HG03175 (cell line): ENCODE results near the gene CREB5.

ENCODE experiments used
- ATAC-seq: cut with Tn5 transposase; IDR thresholded peaks from one replicate; pipeline ENCODE4 v1.9.1; 2021; ENCODE audit warnings: mild to moderate bottlenecking, moderate library complexity; ENCODE audit not compliant: unreplicated experiment

Gene CREB5

DNA sequence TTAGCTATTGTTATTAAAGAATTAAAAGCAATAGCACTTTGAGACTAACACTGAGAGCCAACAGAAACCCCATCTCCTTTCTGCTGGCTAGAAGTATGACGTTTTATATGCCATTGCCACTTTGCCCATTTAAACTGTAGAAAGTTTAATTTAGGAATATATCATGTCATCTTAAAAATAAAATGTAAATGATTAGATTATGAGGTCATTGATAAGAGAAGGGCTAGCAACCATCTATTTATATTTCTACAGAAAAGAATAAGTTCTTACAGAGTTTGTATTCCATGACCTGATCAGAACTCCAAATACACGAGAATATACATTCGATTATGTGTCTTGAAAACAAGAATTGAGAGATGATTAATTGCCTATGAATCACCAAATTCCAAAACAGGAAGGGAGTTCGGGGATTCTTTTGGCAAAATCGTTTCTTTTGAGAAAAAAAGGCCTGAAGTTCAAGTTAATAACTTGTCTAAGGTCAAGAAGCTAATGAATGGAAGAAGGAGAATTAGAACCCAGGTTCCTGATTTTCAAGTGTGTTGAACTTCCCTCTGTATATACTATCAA is 318.9 kb downstream of the CREB5 start:
- no peak for ATAC-seq

DNA sequence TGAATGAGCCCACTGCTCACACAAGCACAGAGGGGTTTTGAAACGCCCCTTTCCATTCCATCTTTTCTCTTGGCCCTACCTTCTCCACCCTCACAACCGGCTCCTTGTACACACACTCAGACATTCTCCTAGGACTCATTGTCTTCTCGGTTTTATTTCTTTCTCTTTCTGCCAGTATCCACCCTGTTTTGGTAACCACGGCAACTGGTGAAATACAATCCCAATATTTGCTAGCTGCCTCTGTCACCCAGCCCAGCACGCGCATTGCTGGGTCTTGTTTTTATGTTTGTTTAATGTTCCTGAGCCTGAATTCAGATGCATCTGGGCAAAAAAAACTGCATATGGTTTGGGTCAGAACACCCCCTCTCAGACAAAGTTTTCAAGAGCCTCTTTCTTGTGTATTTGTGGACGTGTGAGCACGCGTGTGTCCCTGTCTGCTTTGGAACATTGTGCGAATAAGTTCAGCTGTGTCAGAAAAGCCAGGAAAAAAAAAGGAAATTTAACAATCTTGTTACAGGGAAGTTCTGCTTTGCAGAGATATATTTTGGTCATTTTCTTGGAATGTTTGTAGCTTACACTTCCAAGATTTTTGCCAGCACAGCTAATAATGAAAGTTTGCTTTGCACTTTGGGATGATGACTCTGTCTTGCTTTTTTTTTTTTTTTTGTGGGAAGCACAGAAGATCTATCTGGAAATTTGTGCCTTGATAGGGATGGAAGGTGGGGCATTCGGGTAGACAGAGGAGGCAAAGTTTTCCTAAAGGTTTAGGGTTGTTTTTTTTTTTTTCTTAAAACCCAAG is 320.0 kb downstream of the CREB5 start:
- ATAC-seq, result no peak

DNA sequence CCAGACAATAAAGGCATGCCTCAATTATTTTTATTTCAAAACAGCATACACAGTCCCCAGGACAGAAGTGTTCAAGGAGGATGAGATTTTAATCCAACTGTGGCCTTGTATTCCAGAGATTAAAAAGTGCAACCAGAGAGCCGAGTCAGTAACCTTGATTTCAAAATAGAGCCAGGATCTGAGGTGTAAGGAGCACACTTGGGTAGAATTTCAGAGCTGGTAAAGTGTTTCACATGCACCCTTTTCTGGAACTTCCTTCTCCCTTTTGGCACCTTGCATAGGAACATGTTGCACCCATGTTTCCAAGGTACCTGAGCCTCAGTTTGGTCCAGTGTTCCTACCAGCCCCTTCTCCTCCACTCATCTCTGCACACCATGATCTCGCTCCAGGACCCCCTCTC is 320.7 kb downstream of the CREB5 start:
- ATAC-seq, result no peak

DNA sequence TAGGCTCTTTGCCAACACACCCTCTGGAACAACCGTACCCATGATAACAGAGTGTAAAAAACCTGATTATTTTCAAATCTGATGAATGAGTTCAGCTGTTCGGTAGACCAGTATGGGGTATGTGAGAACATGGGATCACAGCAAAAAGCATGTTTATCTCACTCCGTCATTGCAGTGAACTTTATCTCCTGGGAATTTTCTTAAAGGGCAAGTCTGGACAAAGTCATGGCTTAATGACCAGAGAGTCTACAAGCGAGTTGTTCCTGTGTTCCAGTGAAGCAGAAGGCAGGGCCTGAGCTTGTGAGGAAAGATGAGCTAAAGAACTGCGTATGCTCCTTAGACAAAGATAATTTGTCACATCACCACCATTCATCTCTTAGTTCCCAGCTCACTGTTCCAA is 326.1 kb downstream of the CREB5 start:
- no peak for ATAC-seq

DNA sequence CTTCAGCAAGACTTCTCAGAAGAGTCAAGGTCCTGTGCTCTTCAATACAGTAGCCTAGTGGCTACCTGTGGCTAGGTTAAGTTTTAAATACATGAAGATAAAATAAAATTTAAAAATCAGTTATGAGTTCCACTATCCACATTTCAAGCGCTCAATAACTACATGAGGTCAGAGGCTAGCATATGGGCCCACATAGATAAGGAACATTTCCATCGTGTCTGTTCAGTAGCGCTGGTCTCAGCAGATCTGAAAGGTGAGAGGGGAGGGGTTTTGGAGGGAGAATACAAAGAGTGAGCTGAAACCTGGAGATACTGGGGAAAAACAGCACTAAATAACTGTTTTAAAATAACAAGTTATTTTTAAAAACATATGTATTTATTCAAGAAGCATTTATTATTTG is 326.8 kb downstream of the CREB5 start:
- ATAC-seq, result no peak

DNA sequence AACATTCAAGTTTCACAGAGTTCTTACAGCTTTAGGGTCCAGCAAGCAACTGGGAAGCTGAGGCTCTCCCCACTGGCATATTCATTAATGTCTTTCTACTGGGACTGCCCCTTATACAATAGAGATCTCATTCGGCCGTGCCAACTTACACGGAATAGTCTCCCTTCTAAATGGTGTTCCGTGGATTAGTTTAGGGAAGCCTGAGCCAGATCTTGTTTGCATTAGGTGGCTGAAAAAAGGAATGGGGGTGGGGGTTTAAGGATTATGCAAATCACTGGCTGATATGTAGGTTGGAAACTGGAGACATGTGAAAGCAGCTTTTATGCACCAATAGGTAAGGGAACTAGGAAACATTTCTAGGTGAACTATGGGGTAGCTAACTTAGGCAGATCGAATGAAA is 327.5 kb downstream of the CREB5 start:
- no peak for ATAC-seq

GRCh38 chr7:28744951-28745350 is 332.6 kb downstream of the CREB5 start:
- ATAC-seq, result no peak

DNA sequence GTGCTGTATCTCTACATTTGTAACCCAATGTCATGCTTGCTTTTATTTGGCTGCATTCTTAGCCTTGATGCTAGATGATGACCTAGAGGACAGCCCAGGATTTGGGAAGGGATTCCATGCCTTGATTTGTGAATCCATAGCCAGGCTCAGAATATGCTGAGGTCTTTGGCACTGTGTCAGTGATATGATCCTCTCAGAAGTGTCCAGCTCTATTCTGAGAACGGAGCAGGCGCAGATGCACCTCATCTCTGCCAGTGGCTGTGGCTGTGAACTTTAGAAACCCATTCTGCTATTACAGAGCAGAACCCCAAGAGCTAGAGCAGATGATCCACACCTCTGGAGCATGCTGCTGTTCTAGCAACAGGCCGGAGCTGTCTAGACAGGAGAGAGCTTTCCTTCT is 333.0 kb downstream of the CREB5 start:
- no peak for ATAC-seq

DNA sequence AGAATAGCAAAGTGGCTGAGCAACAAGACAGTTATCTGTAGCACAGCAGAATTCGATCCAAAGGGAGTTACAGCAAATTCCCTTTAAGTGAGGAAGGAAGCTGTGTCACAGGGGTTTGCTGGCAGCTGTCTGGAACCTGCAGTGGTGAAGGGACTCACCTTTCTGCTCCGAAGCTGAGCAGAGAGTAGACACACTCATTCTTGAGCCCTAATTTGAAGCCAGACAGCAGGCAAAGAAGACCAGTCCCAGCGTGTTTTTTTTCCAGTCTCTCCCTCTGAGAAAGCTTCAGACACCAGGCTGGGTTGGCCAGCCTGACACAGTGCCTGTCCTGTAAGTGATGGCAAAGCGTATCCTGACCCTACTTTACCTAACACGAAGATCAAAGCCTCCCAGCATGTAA is 335.1 kb downstream of the CREB5 start:
- ATAC-seq, result no peak

DNA sequence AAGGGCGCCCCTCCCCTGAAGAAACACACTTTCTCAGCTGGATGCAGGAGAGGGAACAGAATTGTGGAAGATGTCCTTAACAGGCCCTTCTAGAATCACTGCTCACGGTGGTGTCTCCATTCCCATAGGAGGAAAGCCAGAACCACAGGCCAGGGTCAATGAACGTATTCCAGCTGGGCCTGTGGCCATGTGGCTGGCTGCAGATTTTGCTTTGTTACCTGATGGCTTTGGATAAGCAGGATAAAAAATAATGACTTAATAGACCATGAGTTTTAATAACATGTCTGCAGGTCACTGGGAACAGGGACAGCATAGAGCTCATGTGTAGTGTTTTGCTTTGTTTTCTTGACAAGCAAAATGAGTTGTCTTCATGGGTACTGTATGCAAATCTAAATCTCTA is 335.5 kb downstream of the CREB5 start:
- no peak for ATAC-seq

- ATAC-seq, result no peak
These were observed 336.0 kb downstream of the CREB5 start for GRCh38 chr7:28748346-28748745.

DNA sequence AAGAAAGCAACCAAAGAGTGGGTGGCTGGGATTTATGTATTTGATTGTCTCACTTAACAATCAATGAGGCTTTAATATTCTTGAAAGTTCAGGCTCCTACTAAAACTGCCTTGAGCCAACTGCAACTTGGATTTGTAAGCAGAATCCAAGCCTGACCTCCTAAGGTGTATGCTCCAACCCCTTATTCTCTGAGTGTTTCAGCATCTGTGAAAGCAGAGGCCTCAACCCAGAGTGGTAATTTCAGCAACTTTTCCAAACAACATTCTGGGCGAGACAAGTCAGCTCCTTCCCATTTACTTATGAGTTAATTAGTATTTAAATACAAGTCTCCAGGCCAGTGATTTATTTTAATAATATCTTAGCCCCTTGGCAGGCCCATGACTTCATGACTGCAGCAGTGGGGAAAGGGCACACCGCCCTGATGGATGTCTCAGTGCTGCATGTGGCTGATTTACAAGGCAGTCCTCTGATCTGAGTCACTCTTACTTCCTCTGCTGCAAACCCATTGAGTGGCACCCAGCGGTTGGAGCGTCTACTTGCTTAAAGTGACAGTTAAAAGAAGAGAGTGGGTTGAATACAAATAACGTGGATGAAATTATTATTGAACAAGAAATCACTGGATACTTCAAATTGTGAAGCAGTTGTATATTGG is 336.7 kb downstream of the CREB5 start:
- ATAC-seq, result peak; percentile 64

DNA sequence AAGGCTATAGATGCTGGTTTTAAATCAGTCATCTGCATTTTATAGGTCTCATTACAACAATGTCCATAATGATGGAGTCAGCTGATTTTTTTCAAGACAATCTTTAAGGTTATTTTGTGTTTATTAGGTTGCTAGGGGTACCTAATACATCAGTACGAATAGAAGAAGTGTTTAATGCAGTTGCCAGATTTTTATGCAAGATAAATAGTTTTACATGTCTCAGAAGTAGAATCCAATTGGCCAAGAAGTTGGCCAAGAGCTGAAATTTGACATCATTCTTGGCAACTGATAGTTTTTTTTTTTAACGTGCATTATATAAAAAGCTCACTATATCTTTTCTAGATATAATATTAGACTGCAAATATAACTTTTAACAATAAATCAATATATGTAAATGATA is 337.3 kb downstream of the CREB5 start:
- ATAC-seq, result no peak

- no peak for ATAC-seq
These were observed 338.7 kb downstream of the CREB5 start for GRCh38 chr7:28750981-28751380.

DNA sequence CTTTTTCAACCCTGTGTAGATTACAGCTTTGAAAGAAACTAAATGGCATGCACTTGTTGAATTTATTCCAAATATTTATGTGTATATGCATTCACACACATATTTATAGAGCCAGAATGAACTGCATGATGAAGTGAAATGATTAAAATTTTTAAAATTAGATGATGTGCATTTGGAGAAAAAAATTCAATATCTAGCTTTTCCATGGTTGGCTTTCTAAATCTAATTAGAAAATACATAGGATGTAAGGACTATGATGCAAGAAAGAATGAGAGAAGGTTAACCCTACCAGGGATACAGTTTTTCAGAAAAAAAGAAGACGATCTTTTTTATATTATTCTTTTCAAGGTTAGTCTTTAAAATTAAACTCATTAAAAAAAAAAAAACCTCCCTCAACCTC is 341.3 kb downstream of the CREB5 start:
- ATAC-seq, result no peak

GRCh38 chr7:28754027-28754426 is 341.7 kb downstream of the CREB5 start:
- ATAC-seq, result no peak

GRCh38 chr7:28754447-28754846 is 342.1 kb downstream of the CREB5 start:
- ATAC-seq, result no peak

- no peak for ATAC-seq
These were observed 342.9 kb downstream of the CREB5 start for GRCh38 chr7:28755255-28755654.

GRCh38 chr7:28758186-28758585 is 345.9 kb downstream of the CREB5 start:
- ATAC-seq, result no peak

GRCh38 chr7:28759475-28759971 is 347.2 kb downstream of the CREB5 start:
- no peak for ATAC-seq

GRCh38 chr7:28761505-28761904 is 349.2 kb downstream of the CREB5 start:
- no peak for ATAC-seq

- ATAC-seq, result no peak
These were observed 350.3 kb downstream of the CREB5 start for GRCh38 chr7:28762651-28763050.
